Measurements from ENCODE around the gene CCT4.

GRCh38 chr2:61854564-61855317 lies 33.7 kb downstream of the CCT4 start:
- no peak for TF ChIP-seq CTCF (IDR thresholded peaks at IDR 0.05)
- no peak for TF ChIP-seq REST (IDR thresholded peaks at IDR 0.05; ENCODE audit: insufficient read depth in 1 of 2, low read depth in 2 of 2, low read length in 1 of 2)
- peak; percentile 29; the same call in 1 of the 2 replicates for TF ChIP-seq POLR2AphosphoS5 (IDR thresholded peaks at IDR 0.05; ENCODE audit: low read depth, low read length)
- no peak; the same call in 1 of the 2 replicates for TF ChIP-seq SIN3A (IDR thresholded peaks at IDR 0.05; ENCODE audit: borderline replicate concordance, insufficient read depth, low read depth, low read length)

All from Panc1 (cell line).